Chondrocyte (in vitro differentiated cells): Measurements from ENCODE around the gene TEFM. TPM values are rescaled to one million over a fixed set of nuclear protein-coding genes. Genes with fewer than 3 reads are reported as not detected.

Source experiments
- DNase-seq: peaks from one replicate; pipeline ENCODE4 v3.0.0; 2021; ENCODE audit warnings: mixed read lengths, low spot score
- H3K27ac Mint-ChIP-seq: one replicate; pipeline ENCODE4 v1.8.0; 2021; ENCODE audit warnings: mild to moderate bottlenecking, moderate library complexity, mixed read lengths; ENCODE audit not compliant: unreplicated experiment
- H3K27me3 Mint-ChIP-seq: 2 replicates; pipeline ENCODE4 v1.8.0; 2021; ENCODE audit warnings: low read depth, mixed read lengths
- H3K36me3 Mint-ChIP-seq: 2 replicates; pipeline ENCODE4 v1.8.0; 2021; ENCODE audit warnings: low read depth, mixed read lengths
- H3K4me1 Mint-ChIP-seq: 2 replicates; pipeline ENCODE4 v1.8.0; 2021; ENCODE audit warnings: low read depth, mild to moderate bottlenecking, mixed read lengths
- H3K4me3 Mint-ChIP-seq: one replicate; pipeline ENCODE4 v1.8.0; 2021; ENCODE audit warnings: mild to moderate bottlenecking, moderate library complexity, mixed read lengths; ENCODE audit not compliant: unreplicated experiment
- H3K9me3 Mint-ChIP-seq: 2 replicates; pipeline ENCODE4 v1.8.0; 2021; ENCODE audit warnings: low read depth, mixed read lengths
- CTCF ChIP-seq: fragments of 200-600 bp; sonication (generic); IDR thresholded peaks from 2 replicates; pipeline ENCODE4 v1.5.0; 2021; ENCODE audit warnings: antibody characterized with exemption, mild to moderate bottlenecking, moderate library complexity
- long read RNA-seq: library from polyadenylated mRNA; stranded (forward); transcript quantifications from one replicate; pipeline ENCODE4 v2.0.0, GENCODE V29; 2021
- total RNA-seq: library from RNA; stranded (reverse); gene quantifications from 3 replicates; pipeline ENCODE4 v1.2.1, GENCODE V29; 2021

TEFM gene
- total RNA-seq = 10.8 to 17.8 TPM (median 10.9 TPM) in 3 replicates
- long read RNA-seq, transcript TEFM-205 (4 exons, 1,891 nt) = major isoform, 9 of 12 reads
- long read RNA-seq, partial matches to known transcripts = 0 of 12 reads
- long read RNA-seq, other reads (novel, unspliced or antisense) = 1 of 12 reads

GRCh38 chr17:30906101-30906911, at the start of gene TEFM:
TSS of gene TEFM (minus strand) at chr17:30906238. CDS start at chr17:30906198, 40 bp downstream.
- TF ChIP-seq CTCF = peak; percentile 17
- Mint-ChIP-seq H3K27me3 (no peaks in the 10 kb centered on the region), H3K36me3 (peaks cover 5% of the 10 kb centered on the region), H3K9me3 (no peaks in the 10 kb centered on the region), H3K4me3 (peak within 1 kb of the TSS; percentile 99), H3K4me1 (peaks cover 23% of the 10 kb centered on the region), H3K27ac (peak within 1 kb of the TSS; percentile 97)
- DNase-seq = peak; percentile 98

GRCh38 chr17:30954046-30954830, 48.2 kb upstream of the TEFM start:
- no peak overlapping the region for H3K4me3 Mint-ChIP-seq
- DNase-seq = peak; percentile 43
- no peaks in the 10 kb centered on the region for H3K36me3 Mint-ChIP-seq
- H3K27me3 Mint-ChIP-seq = no peaks in the 10 kb centered on the region
- H3K4me1 Mint-ChIP-seq = peaks cover 21% of the 10 kb centered on the region
- H3K27ac Mint-ChIP-seq = peak overlapping the region; percentile 49
- no peaks in the 10 kb centered on the region for H3K9me3 Mint-ChIP-seq
- no peak for TF ChIP-seq CTCF

GRCh38 chr17:30952638-30953393, 46.8 kb upstream of the TEFM start:
- H3K4me3 Mint-ChIP-seq = no peak overlapping the region
- no peaks in the 10 kb centered on the region for H3K9me3 Mint-ChIP-seq
- no peaks in the 10 kb centered on the region for H3K27me3 Mint-ChIP-seq
- peak; percentile 24 for DNase-seq
- no peaks in the 10 kb centered on the region for H3K36me3 Mint-ChIP-seq
- peaks cover 21% of the 10 kb centered on the region for H3K4me1 Mint-ChIP-seq
- no peak for TF ChIP-seq CTCF
- H3K27ac Mint-ChIP-seq = no peak overlapping the region

- DNase-seq = no peak
- H3K4me1 Mint-ChIP-seq = peaks cover 6% of the 10 kb centered on the region
- H3K36me3 Mint-ChIP-seq = no peaks in the 10 kb centered on the region
- no peaks in the 10 kb centered on the region for H3K27me3 Mint-ChIP-seq
- no peak overlapping the region for H3K4me3 Mint-ChIP-seq
- H3K9me3 Mint-ChIP-seq = no peaks in the 10 kb centered on the region
- H3K27ac Mint-ChIP-seq = no peak overlapping the region
- no peak for TF ChIP-seq CTCF
These were observed 44.8 kb upstream of the TEFM start for GRCh38 chr17:30950669-30951399.
